Measurements from ENCODE around the gene C15orf40. TPM values are rescaled to one million over a fixed set of nuclear protein-coding genes. Genes with fewer than 3 reads are reported as not detected.
A peak's percentile ranks its signal among the peaks of the same experiment; 100 is the strongest.

C15orf40 gene
- total and polyA plus RNA-seq, 9 of the 15 experiments (the other 6 are each of a cell fraction or from before 2014, with no cell fraction given) = 15.9 to 52.0 (median 27.0) TPM

DNA sequence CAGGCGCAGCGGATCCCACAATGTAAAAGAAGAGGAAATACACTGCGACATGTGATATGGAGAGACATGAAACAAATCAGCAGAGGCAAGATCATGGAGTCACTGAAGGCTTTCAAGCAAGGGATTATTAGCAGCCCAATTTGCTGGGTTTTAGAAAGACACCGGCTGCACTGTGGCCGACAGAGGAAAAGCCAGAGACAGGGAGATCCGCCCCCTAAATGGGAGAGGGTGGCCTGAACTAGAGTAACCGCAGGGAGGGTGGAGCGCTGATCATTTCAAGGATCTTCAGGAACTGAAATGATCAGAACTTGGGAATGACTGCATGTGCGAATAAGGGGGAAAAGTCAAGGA, 612 bp upstream of the C15orf40 start (continued):
- TF ChIP-seq, protein P1, sequence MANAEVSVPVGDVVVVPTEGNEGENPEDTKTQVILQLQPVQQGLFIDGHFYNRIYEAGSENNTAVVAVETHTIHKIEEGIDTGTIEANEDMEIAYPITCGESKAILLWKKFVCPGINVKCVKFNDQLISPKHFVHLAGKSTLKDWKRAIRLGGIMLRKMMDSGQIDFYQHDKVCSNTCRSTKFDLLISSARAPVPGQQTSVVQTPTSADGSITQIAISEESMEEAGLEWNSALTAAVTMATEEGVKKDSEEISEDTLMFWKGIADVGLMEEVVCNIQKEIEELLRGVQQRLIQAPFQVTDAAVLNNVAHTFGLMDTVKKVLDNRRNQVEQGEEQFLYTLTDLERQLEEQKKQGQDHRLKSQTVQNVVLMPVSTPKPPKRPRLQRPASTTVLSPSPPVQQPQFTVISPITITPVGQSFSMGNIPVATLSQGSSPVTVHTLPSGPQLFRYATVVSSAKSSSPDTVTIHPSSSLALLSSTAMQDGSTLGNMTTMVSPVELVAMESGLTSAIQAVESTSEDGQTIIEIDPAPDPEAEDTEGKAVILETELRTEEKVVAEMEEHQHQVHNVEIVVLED (CRISPR knock-in tag; IDR thresholded peaks at IDR 0.05) = no peak
- TF ChIP-seq, protein P2, sequence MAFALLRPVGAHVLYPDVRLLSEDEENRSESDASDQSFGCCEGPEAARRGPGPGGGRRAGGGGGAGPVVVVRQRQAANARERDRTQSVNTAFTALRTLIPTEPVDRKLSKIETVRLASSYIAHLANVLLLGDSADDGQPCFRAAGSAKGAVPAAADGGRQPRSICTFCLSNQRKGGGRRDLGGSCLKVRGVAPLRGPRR (CRISPR knock-in tag; IDR thresholded peaks at IDR 0.05) = 0 out of 2 replicates have a peak, but pooled peaks have one; percentile 23
- peak in 1 of 2 experiments; percentile 65; a peak in 1 of 4 replicates for TF ChIP-seq SRF (CRISPR knock-in tag; IDR thresholded peaks at IDR 0.05)
- TF ChIP-seq, protein P3, sequence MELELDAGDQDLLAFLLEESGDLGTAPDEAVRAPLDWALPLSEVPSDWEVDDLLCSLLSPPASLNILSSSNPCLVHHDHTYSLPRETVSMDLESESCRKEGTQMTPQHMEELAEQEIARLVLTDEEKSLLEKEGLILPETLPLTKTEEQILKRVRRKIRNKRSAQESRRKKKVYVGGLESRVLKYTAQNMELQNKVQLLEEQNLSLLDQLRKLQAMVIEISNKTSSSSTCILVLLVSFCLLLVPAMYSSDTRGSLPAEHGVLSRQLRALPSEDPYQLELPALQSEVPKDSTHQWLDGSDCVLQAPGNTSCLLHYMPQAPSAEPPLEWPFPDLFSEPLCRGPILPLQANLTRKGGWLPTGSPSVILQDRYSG (tag; conservative IDR thresholded peaks at IDR 0.05; ENCODE audit: low read depth) = no peak
- TF ChIP-seq, protein P4, sequence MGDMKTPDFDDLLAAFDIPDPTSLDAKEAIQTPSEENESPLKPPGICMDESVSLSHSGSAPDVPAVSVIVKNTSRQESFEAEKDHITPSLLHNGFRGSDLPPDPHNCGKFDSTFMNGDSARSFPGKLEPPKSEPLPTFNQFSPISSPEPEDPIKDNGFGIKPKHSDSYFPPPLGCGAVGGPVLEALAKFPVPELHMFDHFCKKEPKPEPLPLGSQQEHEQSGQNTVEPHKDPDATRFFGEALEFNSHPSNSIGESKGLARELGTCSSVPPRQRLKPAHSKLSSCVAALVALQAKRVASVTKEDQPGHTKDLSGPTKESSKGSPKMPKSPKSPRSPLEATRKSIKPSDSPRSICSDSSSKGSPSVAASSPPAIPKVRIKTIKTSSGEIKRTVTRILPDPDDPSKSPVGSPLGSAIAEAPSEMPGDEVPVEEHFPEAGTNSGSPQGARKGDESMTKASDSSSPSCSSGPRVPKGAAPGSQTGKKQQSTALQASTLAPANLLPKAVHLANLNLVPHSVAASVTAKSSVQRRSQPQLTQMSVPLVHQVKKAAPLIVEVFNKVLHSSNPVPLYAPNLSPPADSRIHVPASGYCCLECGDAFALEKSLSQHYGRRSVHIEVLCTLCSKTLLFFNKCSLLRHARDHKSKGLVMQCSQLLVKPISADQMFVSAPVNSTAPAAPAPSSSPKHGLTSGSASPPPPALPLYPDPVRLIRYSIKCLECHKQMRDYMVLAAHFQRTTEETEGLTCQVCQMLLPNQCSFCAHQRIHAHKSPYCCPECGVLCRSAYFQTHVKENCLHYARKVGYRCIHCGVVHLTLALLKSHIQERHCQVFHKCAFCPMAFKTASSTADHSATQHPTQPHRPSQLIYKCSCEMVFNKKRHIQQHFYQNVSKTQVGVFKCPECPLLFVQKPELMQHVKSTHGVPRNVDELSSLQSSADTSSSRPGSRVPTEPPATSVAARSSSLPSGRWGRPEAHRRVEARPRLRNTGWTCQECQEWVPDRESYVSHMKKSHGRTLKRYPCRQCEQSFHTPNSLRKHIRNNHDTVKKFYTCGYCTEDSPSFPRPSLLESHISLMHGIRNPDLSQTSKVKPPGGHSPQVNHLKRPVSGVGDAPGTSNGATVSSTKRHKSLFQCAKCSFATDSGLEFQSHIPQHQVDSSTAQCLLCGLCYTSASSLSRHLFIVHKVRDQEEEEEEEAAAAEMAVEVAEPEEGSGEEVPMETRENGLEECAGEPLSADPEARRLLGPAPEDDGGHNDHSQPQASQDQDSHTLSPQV (IDR thresholded peaks at IDR 0.05) = 0 out of 2 replicates have a peak, but pooled peaks have one; percentile 33
- no peak for TF ChIP-seq ZC3H4 (CRISPR knock-in tag; IDR thresholded peaks at IDR 0.05; ENCODE audit: borderline replicate concordance)

Data from K562 (cell line).